IMR-90 (cell line): Measurements from ENCODE around the gene TSPO.

ENCODE experiments used
- CEBPB ChIP-seq: IDR thresholded peaks from 2 replicates; pipeline ENCODE4 v1.6.1; 2012; ENCODE audit warnings: low read depth, low read length, improper control_type of control experiment
- CTCF ChIP-seq: conservative IDR thresholded peaks from 2 replicates; pipeline ENCODE4 v1.5.1; 2012; ENCODE audit warnings: mild to moderate bottlenecking, low read depth, low read length, improper control_type of control experiment
- ELK1 ChIP-seq: fragments of 150-350 bp; IDR thresholded peaks from 2 replicates; pipeline ENCODE4 v1.6.1; 2016; ENCODE audit warnings: low read depth, mild to moderate bottlenecking, low read length, moderate library complexity, borderline replicate concordance
- FOS ChIP-seq: fragments of 150-350 bp; IDR thresholded peaks from 2 replicates; pipeline ENCODE4 v1.6.1; 2016; ENCODE audit warnings: low read depth, low read length
- MAZ ChIP-seq: IDR thresholded peaks from 2 replicates; pipeline ENCODE4 v1.6.1; 2012; ENCODE audit warnings: low read depth, mild to moderate bottlenecking, low read length, improper control_type of control experiment, moderate library complexity, borderline replicate concordance
- MXI1 ChIP-seq: IDR thresholded peaks from 2 replicates; pipeline ENCODE4 v1.6.1; 2012; ENCODE audit warnings: low read depth, mild to moderate bottlenecking, low read length, moderate library complexity, borderline replicate concordance
- POLR2A ChIP-seq: IDR thresholded peaks from 2 replicates; pipeline ENCODE4 v1.6.1; 2012; ENCODE audit warnings: mild to moderate bottlenecking, low read depth, low read length
- RAD21 ChIP-seq: IDR thresholded peaks from 2 replicates; pipeline ENCODE4 v1.6.1; 2012; ENCODE audit warnings: low read length, improper control_type of control experiment
- RCOR1 ChIP-seq: IDR thresholded peaks from 2 replicates; pipeline ENCODE4 v1.6.1; 2012; ENCODE audit warnings: mild to moderate bottlenecking, low read length, improper control_type of control experiment; ENCODE audit not compliant: insufficient replicate concordance
- RFX5 ChIP-seq: IDR thresholded peaks from 2 replicates; pipeline ENCODE4 v1.8.0; 2012; ENCODE audit warnings: low read depth, mild to moderate bottlenecking, low read length, moderate library complexity
- SMC3 ChIP-seq: fragments of 150-350 bp; IDR thresholded peaks from 2 replicates; pipeline ENCODE4 v1.6.1; 2016; ENCODE audit warnings: low read depth, mild to moderate bottlenecking, antibody characterized with exemption, low read length, moderate library complexity
- TF ChIP-seq, protein P1 (sequence below): fragments of 150-350 bp; IDR thresholded peaks from 2 replicates; pipeline ENCODE4 v1.6.1; 2017; ENCODE audit warnings: mild to moderate bottlenecking, antibody characterized with exemption, low read length, low read depth

GRCh38 chr22:43118953-43119458 lies 32.4 kb upstream of the TSPO start:
- TF ChIP-seq CTCF (no peak), POLR2A (no peak), CEBPB (no peak), SMC3 (no peak), ELK1 (no peak), MXI1 (no peak), RCOR1 (no peak), MAZ (no peak), FOS (no peak), RAD21 (no peak), RFX5 (no peak)
- TF ChIP-seq, protein P1, sequence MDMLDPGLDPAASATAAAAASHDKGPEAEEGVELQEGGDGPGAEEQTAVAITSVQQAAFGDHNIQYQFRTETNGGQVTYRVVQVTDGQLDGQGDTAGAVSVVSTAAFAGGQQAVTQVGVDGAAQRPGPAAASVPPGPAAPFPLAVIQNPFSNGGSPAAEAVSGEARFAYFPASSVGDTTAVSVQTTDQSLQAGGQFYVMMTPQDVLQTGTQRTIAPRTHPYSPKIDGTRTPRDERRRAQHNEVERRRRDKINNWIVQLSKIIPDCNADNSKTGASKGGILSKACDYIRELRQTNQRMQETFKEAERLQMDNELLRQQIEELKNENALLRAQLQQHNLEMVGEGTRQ = no peak
